PC-9 (cell line): ENCODE results near the gene ARL2BP.

Experiments
- CTCF ChIP-seq: fragments of 200-600 bp; sonication (generic); conservative IDR thresholded peaks from 2 replicates; pipeline ENCODE4 v1.6.1; 2017; ENCODE audit warnings: mixed run types, antibody characterized with exemption, mild to moderate bottlenecking, moderate library complexity
- EZH2 ChIP-seq: fragments of 200-600 bp; sonication (generic); IDR thresholded peaks from 2 replicates; pipeline ENCODE4 v1.8.0; 2017; ENCODE audit warnings: antibody characterized with exemption, low read depth

GRCh38 chr16:57242650-57243049, 2.4 kb upstream of the ARL2BP start:
- no peak for TF ChIP-seq CTCF
- TF ChIP-seq EZH2, result no peak
